HAP-1 (cell line): ENCODE data around the gene LRRN4CL.

Experiments used
- DNase-seq, 2 experiments: peaks; one replicate each; pipeline ENCODE4 v3.0.0-alpha.2; 2016 to 2020; ENCODE audit warnings: low spot score in 2 of 2
- H3K27me3 ChIP-seq: fragments of 250-450 bp; sonication (Bioruptor Pico); 2 replicates; pipeline ENCODE4 v1.5.1; 2020; ENCODE audit warnings: low read depth, mild to moderate bottlenecking, moderate library complexity
- H3K36me3 ChIP-seq: fragments of 250-450 bp; sonication (Bioruptor Pico); replicated peaks from 2 replicates; pipeline ENCODE4 v1.5.1; 2020; ENCODE audit warnings: mild to moderate bottlenecking
- H3K4me1 ChIP-seq: fragments of 250-450 bp; sonication (Bioruptor Pico); 2 replicates; pipeline ENCODE4 v1.5.1; 2020; ENCODE audit warnings: mild to moderate bottlenecking
- H3K4me3 ChIP-seq: fragments of 250-450 bp; sonication (Bioruptor Pico); 2 replicates; pipeline ENCODE4 v1.5.1; 2020; ENCODE audit warnings: mild to moderate bottlenecking, moderate library complexity
- H3K9me3 ChIP-seq: fragments of 250-450 bp; sonication (Bioruptor Pico); 2 replicates; pipeline ENCODE4 v1.5.1; 2020; ENCODE audit warnings: mild to moderate bottlenecking, moderate library complexity
- in situ Hi-C: fragments of 300-500 bp; cut with MboI; formaldehyde crosslinking; loops from 3 replicates; pipeline ENCODE4 v1.14.3; 2020; ENCODE audit warnings: low sequenced_read_pairs, inconsistent platforms, mixed read lengths

LRRN4CL gene

DNA sequence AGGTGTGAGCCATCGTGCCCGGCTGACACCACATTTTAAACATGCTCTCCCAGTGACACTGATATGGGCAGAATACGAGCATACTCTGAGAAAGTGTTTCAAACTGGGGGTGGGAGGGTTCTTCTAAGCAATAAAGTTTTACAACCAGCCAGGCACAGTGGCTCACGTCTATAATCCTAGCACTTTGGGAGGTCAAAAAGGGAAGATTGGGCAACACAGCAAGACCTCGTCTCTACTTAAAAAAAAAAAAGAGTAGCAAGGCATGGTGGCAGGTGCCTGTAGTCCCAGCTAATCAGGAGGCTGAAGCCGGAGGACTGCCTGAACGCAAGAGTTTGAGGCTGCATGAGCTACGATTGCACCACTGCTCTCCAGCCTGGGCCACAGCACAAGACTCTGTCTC is 45.1 kb downstream of the LRRN4CL start:
- in situ Hi-C loops = no loop called here
- Histone ChIP-seq H3K4me1 (peaks cover 12% of the 10 kb centered on the region), H3K36me3 (peaks cover 64% of the 10 kb centered on the region), H3K4me3 (no peak overlapping the region), H3K27me3 (no peaks in the 10 kb centered on the region), H3K9me3 (no peaks in the 10 kb centered on the region)
- no peak for DNase-seq
